Testis (tissue), 3 donors: ENCODE results near the gene EIPR1. TPM values are rescaled to one million over a fixed set of nuclear protein-coding genes. Genes with fewer than 3 reads are reported as not detected.
"Not testable (repeated sequence)": the region's sequence is repeated elsewhere in the genome, so short reads cannot be mapped to it uniquely, and the experiment has no call there.

ENCODE experiments used
- DNase-seq: peaks from one replicate; pipeline ENCODE4 v3.0.0-alpha.2; 2019
- H3K27ac ChIP-seq, 2 donors: fragments of 200-600 bp; sonication (generic); one replicate each; pipeline ENCODE4 v1.5.1; 2019
- H3K27me3 ChIP-seq: fragments of 200-600 bp; sonication (generic); one replicate; pipeline ENCODE4 v1.5.1; 2019
- H3K36me3 ChIP-seq: fragments of 200-600 bp; sonication (generic); one replicate; pipeline ENCODE4 v1.5.1; 2017; ENCODE audit warnings: low read depth; ENCODE audit errors: missing control alignments
- H3K4me1 ChIP-seq: fragments of 200-600 bp; sonication (generic); one replicate; pipeline ENCODE4 v1.5.1; 2019
- H3K4me3 ChIP-seq, 2 donors: fragments of 200-600 bp; sonication (generic); one replicate each; pipeline ENCODE4 v1.5.1; 2017 to 2019
- H3K9me3 ChIP-seq: fragments of 200-600 bp; sonication (generic); one replicate; pipeline ENCODE4 v1.5.1; 2017
- POLR2A ChIP-seq: fragments of 450-650 bp; IDR thresholded peaks from one replicate; pipeline ENCODE4 v1.6.1; 2017; ENCODE audit warnings: antibody characterized with exemption, mild to moderate bottlenecking, moderate library complexity
- WGBS, 2 donors: methylation state at CpG; one replicate each; pipeline ENCODE4 v1.1.5; 2018; 5-methylcytosine and 5-hydroxymethylcytosine counted together
- intact Hi-C: fragments of 100-400 bp; cut with DNase I; formaldehyde crosslinking; loops from one replicate; pipeline ENCODE4 v1.15.1; 2023; ENCODE audit warnings: low total_unique reads
- polyA plus RNA-seq: library from polyadenylated mRNA; stranded (reverse); fragments of 350-450 nt; fragmentation: Illumina TruSeq; extraction: RNeasy Lipid Tissue Mini Kit (QIAGEN cat#74804); gene quantifications from one replicate; pipeline ENCODE4 v1.2.3, GENCODE V29; 2014; ENCODE audit warnings: low read depth, low replicate concordance; ENCODE audit not compliant: insufficient read depth
- total RNA-seq, 2 donors: library from RNA; depleted of rRNA; stranded (reverse); fragments of >200 nt; gene quantifications; one replicate each; pipeline ENCODE4 v1.2.3, GENCODE V29; 2016
- TF ChIP-seq, protein P1 (sequence below), 3 experiments: fragments of 450-650 bp in 2 of 3; fragments of 200-600 bp in 1 of 3; sonication (generic) in 1 of 3; IDR thresholded peaks; one replicate each; pipeline ENCODE4 v1.5.1; 2016 to 2019; ENCODE audit warnings: antibody characterized with exemption in 3 of 3, mild to moderate bottlenecking in 2 of 3, moderate library complexity in 1 of 3

Gene EIPR1
- total and polyA plus RNA-seq, 3 donors from 2014 or later, result 31.5 to 40.2 (median 32.1) TPM

- DNase-seq, result no peak
- Histone ChIP-seq H3K27me3 (no peaks in the 10 kb centered on the region), H3K4me3 (no peak overlapping the region), H3K36me3 (no peaks in the 10 kb centered on the region), H3K27ac (no peak overlapping the region), H3K9me3 (no peaks in the 10 kb centered on the region), H3K4me1 (no peaks in the 10 kb centered on the region)
- TF ChIP-seq POLR2A, result no peak
- TF ChIP-seq, protein P1, sequence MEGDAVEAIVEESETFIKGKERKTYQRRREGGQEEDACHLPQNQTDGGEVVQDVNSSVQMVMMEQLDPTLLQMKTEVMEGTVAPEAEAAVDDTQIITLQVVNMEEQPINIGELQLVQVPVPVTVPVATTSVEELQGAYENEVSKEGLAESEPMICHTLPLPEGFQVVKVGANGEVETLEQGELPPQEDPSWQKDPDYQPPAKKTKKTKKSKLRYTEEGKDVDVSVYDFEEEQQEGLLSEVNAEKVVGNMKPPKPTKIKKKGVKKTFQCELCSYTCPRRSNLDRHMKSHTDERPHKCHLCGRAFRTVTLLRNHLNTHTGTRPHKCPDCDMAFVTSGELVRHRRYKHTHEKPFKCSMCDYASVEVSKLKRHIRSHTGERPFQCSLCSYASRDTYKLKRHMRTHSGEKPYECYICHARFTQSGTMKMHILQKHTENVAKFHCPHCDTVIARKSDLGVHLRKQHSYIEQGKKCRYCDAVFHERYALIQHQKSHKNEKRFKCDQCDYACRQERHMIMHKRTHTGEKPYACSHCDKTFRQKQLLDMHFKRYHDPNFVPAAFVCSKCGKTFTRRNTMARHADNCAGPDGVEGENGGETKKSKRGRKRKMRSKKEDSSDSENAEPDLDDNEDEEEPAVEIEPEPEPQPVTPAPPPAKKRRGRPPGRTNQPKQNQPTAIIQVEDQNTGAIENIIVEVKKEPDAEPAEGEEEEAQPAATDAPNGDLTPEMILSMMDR (IDR thresholded peaks at IDR 0.05), result no peak
- intact Hi-C loops, result no loop called here
- WGBS, 2 donors, result 88 to 91% methylated on average over 21 to 24 of the region's 24 CpGs
These were observed 92.7 kb downstream of the EIPR1 start for GRCh38 chr2:3284657-3285630.

DNA sequence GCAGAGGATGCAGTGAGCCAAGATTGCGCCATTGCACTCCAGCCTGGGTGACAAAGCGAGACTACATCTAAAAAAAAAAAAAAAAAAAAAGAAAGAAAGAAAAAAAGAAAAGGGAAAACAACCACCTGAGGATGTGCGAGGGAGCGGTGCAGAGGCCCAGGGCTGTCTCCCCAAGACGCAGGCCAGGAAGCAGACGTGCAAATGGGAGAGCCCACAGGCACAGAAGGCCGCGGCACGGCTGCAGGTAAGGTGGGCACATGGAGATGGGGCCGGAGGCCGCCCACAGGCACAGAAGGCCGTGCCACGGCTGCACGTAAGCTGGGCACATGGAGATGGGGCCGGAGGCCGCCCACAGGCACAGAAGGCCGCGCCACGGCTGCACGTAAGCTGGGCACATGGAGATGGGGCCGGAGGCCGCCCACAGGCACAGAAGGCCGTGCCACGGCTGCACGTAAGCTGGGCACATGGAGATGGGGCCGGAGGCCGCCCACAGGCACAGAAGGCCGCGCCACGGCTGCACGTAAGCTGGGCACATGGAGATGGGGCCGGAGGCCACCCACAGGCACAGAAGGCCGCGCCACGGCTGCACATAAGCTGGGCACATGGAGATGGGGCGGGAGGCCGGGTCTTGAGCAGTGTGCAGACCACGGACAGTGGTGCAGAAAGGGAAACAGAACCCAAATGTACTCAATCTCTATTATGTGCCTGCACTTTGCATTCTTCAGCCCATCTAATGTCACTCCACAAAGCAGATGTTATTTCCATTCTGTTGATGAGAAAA, 93.6 kb downstream of the EIPR1 start:
- H3K36me3 ChIP-seq, H3K4me3 ChIP-seq, H3K9me3 ChIP-seq, H3K27ac ChIP-seq, H3K27me3 ChIP-seq, H3K4me1 ChIP-seq, intact Hi-C loops, DNase-seq: not testable (repeated sequence)
- WGBS, 2 donors, result 94 to 99% methylated on average over 17 to 29 of the region's 38 CpGs

DNA sequence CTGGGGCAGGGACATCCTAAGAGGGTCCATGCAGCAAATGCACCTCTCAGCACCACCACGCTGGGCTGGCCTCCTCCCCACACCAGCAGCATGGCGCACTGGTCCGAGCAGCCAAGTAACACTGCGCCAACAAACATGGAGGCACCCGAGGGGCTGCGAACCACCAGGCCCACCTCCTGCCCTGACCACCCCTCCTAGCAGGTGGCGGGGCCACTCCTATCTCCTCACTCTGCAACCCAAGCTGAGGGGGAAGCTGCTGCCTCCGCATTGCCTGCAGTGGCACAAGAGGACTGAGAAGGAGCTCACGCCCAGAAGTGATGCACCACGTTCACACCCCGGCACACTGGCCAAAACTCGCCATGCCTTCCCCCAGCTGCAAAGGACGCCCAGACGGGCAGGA, 94.4 kb downstream of the EIPR1 start:
- no peak for TF ChIP-seq POLR2A
- TF ChIP-seq, protein P1 (IDR thresholded peaks at IDR 0.05), result no peak
- no peak overlapping the region for H3K27ac ChIP-seq

DNA sequence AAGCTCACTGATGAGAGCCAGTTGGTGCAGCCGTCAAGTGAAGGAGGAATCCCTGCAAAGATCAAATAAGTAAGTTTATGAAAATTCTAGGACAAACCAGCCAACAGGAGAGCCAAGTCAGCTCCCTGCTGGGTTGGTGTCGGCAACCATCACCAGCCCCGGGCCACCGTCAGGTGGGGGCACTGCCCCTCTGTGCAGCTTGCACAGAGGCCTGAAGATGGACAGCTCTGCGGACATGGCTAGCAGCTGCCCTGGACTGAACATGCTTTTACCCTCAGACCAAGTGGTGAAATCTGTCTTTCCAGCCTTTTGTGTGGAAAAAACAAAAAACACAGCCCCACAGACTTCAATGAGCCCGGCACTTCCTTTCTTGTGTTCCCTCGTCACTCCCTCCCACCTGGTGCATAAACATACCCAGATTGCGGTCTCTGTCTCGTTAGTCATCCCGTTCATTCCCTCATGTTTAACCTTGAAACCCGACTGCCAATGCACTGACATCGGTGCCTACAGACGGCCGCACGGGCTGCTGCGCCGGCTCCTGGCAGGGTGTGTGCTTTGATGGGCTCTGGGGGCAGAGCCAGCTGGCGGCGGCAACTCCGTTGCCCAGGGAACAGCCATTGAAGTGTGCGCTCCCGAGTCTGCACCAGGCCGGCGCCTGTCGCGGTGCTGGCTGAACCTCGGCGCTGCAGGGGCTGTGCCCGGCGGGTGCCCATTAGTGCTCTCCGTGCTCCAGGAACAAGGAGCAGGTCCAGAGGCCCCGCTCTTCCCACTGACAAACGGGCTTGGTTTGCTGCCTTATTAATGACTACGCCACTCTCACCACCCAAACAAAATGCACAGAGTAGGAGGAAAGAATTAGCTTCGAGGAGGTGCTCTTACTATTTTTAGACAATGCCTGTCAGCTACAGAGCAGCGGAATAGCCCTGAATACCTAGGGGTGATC, 95.3 kb downstream of the EIPR1 start:
- Histone ChIP-seq H3K27ac (no peak overlapping the region), H3K4me1 (no peaks in the 10 kb centered on the region), H3K36me3 (no peaks in the 10 kb centered on the region), H3K9me3 (no peaks in the 10 kb centered on the region), H3K27me3 (no peaks in the 10 kb centered on the region), H3K4me3 (no peak overlapping the region)
- no peak for TF ChIP-seq POLR2A
- TF ChIP-seq, protein P1 (IDR thresholded peaks at IDR 0.05), result no peak
- intact Hi-C loops, result no loop called here
- peak; percentile 54 for DNase-seq
- WGBS, 2 donors, result 62 to 64% methylated on average over 21 to 36 of the region's 36 CpGs

More for the DNA sequence above, 94.4 kb downstream of the EIPR1 start:
- WGBS, 2 donors, result 96 to 98% methylated on average over 12 to 14 of the region's 14 CpGs
- no peaks in the 10 kb centered on the region for H3K9me3 ChIP-seq
- no peak for DNase-seq
- no peaks in the 10 kb centered on the region for H3K27me3 ChIP-seq
- H3K4me3 ChIP-seq, result no peak overlapping the region
- no peaks in the 10 kb centered on the region for H3K4me1 ChIP-seq
- intact Hi-C loops, result no loop called here
- no peaks in the 10 kb centered on the region for H3K36me3 ChIP-seq
